GM19324 (cell line): Measurements from ENCODE around the gene UNC5C.

Source experiments
- ATAC-seq: cut with Tn5 transposase; IDR thresholded peaks from one replicate; pipeline ENCODE4 v1.9.1; 2021; ENCODE audit warnings: mild to moderate bottlenecking, moderate library complexity; ENCODE audit not compliant: unreplicated experiment, low FRiP score

Gene UNC5C

DNA sequence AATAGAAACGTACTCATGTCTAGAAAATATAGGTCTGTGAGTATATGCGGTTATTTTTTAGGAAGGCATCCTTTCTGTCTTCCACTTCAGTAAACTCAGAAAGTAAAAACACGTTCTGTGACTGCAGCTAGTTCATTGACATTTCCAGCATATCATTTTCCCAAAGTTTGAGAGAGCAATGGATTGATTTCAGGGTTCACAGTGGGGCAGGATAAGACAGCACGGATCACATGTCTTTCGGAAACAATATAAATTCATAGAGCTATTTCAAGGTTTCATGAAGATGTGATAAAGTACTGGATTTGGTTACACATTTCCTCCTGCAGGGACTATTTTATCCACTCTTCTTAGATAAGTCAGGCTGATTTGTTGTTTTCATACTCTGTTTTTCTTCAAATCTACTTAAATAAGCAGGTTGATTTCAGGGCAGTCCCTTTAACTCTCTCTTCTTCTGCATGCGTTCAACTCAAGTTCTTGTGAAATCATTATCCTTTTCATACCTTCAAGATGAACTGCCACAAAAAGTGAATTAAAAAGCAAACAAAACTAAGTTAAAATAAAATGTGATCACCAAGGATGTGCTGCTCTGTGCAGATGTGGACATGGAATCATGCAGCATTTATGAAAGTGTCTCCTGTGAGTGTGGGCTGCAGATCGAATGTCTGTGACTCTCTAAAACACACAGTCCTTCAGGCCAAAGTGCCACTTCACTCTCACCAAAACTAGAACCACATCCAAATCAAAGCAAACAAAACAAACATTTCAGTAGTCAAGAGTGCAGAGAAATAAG lies 187.7 kb downstream of the UNC5C start:
- ATAC-seq: no peak

DNA sequence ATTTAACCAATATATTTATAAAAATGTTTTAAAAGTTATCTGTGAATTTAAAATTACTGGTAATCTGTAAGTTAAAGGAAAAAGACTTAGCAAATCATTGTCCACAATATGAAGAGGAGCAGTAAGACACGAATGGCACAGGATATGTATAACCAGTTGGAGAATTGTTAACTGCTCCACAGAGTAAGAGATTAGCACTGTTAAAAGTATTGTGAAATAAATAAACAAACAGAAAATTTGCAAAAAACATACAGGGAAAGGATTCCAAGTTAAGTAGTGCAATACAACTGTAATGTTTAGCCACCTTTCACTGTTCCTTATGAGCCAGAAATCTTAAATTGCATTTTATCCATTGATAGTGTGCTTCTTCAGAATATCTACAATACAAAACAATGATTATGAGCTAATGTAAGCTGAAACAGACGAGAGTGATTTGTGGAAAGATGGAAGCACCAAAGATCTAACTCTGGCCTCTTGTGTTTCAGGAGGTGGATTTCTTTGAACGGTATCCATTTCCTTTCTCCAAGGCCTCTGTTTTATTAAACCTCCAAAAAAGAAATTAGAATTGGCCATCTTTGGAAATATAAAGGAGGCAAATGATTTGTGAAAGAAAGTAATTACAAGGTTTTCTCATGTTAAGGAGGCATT lies 188.4 kb downstream of the UNC5C start:
- no peak for ATAC-seq

DNA sequence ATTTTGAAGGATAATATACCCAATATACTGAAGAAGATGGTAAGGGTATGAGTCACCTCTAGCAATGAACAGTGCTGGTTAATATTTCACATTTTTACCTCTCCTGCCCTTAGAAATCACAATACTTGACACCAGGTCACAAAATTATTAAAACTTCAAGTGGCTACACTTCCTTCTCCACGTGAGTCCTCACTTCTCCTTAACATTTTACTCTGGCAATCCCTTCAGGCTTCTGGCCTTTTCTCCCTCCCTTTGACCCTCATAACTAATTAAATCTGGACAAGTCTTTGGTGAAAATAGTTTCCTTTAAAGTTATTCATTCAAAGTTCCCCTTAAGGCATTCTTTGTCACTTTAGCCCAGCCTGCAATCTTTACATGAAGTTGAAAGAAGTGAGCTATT lies 190.4 kb downstream of the UNC5C start:
- ATAC-seq: no peak

DNA sequence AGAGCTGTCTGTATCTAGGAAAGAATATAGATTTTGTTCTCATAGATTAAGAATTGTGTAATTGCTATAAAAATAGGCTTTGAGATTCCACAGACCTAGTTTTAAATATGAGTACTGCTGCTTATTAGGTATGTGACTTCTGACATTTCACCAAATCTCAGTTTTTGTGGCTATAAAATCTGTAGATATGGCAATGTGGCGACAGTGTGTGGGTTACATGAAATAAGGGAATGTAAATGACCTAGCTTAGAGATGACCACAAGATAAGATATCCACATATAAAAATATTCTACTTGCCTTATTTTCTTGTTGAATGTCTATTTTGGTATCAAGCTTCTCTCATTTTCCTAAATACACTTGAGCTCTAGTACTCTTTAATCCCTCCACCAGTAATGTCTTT lies 193.8 kb downstream of the UNC5C start:
- ATAC-seq: no peak

DNA sequence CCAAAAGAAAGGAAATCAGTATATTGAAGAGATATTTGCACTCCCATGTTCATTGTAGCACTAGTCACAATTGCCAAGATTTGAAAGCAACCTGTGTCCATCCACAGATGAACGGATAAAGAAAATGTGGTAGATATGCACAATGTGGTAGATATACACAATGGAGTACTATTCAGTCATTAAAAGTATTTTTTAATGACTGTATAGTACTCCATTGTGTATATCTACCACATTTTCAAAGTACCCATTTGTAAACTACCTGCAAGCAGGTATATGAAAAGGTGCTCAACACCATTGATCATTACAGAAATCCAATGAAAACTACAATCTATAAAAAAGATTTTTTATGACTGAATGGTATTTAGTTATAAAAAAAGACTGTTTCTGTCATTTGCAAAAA lies 200.4 kb downstream of the UNC5C start:
- no peak for ATAC-seq

DNA sequence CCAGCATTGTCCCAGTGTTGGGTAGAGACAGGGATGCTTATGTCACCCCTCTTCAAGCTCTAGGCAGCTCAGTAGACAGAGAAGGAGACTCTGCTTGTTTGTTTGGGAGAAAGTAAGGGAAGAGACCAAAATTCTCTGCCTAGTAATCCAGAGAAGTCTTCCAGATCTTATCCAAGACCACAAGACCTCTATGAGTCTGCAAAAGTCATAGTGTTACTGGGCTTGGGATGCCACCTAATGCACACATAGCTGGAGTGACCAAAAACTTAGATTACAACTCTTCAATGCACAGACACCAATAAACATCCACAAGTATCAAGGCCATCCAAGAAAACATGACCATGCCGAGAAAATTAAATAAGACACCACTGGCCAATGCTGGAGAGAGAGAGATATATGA lies 205.5 kb downstream of the UNC5C start:
- ATAC-seq: no peak

DNA sequence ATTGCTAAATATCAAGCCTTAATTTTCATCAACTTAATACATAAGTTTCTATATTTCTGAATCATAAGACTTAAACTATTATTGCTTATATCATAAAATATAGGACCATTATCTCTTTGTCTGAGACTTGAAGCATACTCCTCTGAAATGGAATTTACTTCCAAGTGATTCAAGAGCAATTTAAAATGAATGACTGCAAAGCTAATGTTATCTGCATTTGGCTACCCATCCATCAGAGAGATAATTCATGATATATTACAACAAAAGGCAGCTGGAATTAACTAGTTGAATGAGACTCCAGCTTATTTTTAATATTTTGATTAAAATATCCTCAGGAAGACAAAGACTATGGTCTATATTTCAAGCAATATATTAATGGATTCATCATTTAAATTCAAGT lies 208.6 kb downstream of the UNC5C start:
- ATAC-seq: no peak

DNA sequence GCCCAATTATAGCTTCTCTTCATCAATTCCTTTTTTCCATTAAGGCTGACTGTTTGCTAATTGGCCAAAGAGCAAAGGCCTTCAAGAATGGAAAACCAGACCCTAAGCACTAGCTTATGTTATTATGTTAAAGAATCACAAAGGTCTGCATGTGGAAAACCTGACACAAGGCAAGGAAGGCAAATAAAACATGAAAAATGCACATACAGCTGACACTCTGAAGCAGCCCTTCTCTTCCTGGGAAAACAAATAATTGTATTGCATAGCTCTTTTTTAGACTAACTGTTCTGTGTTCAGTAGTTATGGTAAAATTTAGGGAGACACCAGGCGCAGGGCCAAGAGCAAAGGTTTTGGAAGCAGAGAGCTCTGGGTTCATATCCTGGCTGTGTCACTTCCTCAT lies 223.1 kb downstream of the UNC5C start:
- no peak for ATAC-seq

DNA sequence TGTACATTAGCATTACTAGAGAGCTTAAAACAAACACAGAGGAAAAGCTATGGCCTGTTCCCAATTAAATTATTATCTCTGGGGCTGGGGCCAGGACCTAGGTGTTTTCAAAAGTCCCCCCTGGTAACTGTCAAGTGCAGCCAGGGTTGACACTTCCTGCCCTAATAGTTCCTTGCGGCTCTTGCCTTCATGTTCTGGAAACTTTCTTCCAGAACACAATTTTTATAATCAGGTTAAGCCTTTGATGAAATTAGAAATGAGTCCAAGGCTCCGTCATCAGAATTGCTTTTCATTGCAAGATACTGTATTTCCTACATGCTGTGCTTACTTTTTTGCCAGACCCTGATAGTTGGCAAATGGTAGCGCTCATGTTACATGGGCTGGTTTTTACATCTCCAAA lies 229.6 kb downstream of the UNC5C start:
- ATAC-seq: no peak

DNA sequence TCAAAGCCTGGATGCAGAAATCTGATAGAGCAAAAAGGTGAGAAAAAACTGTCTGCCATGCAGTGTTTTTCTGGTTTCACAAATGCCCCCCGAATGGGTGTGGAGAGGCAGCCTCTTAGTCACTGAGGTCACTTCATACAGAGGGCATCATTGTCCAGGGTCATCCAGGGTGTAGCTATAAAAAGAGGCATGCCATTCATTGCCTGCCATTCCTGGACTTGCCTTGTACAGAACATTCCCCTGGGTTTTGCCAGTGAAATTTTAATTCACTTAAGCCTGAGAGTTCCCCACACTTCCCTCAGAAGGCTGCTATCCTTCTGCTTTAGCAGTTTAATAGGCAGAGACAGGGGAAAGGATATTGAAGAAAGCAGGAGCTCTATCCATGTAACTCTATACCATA lies 230.3 kb downstream of the UNC5C start:
- ATAC-seq: no peak

DNA sequence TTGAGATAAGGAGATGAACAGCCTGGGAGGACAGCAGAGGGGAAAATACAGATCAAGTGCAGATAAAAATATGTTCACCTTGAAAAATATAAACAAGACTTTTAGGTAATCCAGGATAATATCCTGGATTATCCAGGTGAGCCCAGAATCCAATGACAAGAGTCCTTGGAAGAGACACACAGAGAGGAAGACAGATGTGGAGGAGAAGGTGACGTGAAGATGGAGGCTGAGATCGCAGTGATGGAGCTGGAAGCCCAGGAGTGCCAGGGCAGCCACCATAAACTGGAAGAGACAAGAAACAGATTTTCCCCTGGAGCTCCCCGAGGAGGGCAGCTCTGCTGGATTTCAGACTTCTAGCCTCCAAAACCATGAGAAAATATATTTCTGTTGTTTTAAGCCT lies 230.7 kb downstream of the UNC5C start:
- no peak for ATAC-seq

DNA sequence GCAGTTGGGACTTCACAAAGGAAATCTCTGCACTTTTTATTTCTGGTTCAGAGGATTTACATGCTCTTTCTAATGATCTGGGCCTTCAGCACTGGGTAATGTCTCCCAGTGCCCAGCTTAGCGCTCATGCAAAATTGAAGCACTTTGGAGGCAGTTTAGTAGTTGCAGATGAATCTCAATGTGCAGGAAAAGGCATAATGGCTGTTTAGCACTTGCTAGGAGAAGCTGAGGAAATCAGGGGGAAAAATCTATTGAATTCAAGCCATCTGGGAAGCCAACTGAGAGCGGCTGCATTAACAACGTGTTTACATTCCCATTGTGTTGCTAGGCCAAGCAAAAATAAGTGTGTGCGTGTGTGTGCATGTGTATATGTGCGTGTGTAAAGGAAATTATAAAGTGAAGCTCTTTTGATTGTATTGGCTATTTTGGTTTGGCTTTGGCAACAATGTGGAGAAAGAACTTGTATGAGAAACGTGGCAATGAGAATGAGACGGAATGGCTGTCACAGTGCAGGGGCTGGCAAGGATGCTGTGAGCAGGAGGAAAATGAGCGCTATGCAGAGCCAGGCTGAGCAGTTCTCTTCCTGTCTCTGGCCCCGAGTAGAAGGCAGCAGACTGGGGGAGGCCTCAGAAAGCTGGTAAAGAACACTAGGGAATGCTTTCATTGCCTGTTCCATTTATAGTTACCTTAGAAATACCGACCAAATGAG lies 231.5 kb downstream of the UNC5C start:
- no peak for ATAC-seq

DNA sequence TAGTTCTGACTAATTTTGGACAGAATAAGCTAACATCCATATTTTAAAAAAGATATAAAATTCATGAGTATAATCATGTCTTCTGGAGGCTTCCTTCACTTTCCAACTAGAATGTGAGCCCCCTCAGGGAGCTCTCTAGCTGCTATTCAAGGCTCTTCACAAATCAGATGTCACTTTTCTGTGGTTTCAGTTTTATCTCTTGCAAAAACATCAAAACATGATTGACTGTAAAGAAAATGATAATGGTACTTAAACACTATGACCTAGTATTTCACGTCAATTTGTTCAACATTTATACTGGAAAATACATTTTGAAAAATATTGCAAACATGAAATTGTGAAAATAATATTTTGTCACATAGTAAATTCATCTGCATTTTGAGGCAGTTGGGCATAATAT lies 234.2 kb downstream of the UNC5C start:
- no peak for ATAC-seq

DNA sequence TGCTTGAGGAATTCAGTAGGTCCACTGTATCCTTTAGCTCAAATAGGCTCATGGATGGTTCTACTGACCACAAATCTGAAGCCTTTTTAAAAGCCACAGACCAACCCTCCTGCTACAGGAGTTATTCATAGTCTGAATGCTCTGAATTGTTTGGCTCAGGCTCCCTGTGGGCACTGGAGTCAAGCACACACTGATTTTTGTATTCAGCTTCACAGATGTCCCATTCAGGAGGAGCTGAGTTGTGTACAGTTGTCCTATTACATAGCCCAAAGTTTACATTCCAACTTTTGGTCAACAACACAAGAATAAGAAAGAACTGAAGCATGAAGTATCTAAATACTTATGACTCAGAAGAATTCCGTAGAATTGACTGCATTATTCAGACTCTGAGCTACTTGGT lies 243.9 kb downstream of the UNC5C start:
- ATAC-seq: no peak

DNA sequence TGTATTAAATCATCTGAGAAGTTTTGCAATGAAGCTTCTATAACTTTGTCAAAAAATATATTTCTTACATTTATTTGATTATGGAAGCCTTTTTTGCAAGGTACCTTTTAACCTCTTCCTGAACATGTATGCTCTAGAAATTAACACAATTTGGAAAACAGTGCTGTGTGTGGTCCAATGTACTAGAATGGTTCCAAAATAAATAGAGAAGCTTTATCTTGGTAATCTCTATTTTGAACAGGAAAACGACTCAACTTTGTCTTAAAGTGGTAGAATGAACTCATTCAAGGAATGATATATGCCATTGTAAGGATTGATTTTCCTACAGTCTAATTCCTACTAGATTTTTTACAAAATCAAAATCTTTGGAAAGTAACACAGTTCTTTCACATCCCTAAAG lies 248.5 kb downstream of the UNC5C start:
- ATAC-seq: no peak

DNA sequence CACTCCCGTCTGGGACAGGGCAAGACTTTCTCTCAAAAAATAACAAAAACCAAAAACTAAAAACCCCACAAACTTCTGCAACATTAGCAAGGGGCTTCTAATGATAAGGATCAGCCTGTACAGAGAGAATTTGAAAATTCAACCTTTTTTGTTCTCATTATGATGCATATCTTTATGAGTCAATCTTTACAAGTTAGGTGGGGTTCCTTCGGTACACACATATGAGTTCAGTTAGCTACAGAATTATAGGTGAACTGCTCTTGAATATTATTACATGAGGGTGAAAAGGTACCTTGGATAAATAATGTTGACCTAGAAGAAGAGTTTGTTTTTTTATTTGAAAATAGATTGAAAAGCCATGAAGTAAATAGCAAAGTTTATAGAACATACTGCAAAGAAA lies 252.7 kb downstream of the UNC5C start:
- no peak for ATAC-seq

DNA sequence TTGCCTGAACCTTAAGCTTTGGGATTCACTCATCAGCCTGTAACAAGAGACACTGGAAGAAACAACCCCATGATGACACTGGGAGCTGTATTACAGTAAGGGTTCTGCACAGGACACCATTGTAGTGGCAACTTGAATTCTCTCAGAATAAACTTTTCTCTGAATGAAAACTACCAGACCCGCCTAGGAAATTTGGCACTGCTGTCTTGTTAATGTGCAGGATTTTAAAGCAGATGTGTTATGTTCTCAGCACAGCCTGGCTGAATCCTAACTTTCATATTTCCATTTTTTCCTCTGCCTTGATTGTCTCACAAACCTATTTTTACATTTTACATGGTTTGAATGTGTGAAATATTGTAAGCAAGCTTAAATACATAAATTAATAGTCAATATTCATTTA lies 253.6 kb downstream of the UNC5C start:
- ATAC-seq: no peak

DNA sequence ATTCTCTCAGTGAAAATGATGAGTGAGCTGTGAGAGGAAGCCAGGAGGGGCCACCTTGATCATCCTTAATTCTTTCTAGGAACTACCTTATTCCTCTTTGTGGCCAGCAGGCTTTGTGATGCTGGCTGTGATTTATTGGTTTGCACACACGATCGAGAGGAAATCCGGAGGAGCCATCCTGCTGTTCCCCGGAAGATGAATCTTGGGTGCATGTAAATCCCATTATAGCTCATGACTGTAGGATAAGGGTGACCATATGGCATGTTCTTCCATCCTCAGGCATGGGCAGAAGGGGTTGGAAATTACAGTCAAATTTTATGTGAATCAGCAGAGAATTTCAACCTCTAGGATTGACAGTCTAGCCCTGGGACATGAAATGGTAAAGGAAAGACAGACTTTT lies 254.5 kb downstream of the UNC5C start:
- ATAC-seq: no peak

DNA sequence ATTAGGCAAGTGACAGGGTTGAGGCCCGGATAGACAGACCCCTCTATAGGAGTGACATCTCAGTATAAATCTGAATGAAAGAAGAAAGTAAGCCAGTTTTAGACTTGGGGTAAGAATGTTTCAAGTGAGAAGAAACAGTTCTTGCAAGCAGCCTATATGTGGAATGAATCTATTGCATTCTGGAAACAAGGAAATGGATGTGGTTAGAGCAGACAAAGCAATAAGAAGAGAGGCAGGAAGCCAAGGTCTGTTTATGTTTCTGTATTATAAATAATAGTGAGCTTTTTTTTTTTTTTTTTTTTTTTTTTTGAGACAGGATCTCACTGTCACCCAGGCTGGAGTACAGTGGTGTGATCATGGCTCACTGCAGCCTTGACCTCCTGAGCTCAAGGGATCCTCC lies 255.8 kb downstream of the UNC5C start:
- ATAC-seq: no peak

DNA sequence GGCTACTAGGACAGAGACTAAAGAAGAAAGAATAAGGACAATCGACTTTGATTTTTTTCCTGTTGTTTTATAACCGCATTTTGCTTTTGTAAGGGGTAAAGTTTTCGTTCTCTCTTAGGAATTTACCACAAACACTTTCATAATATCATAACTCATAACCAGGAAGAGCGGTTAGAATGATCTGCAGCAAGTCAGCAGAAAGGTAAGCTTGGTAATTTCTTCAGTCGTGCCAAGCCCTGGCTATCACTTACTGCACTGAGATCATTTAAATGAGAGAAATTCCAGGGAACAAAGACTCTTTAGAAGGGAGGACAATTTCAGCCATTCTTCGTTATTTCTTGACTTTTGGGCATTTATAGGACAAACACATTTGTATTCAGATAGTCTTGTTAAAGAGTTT lies 258.1 kb downstream of the UNC5C start:
- no peak for ATAC-seq

DNA sequence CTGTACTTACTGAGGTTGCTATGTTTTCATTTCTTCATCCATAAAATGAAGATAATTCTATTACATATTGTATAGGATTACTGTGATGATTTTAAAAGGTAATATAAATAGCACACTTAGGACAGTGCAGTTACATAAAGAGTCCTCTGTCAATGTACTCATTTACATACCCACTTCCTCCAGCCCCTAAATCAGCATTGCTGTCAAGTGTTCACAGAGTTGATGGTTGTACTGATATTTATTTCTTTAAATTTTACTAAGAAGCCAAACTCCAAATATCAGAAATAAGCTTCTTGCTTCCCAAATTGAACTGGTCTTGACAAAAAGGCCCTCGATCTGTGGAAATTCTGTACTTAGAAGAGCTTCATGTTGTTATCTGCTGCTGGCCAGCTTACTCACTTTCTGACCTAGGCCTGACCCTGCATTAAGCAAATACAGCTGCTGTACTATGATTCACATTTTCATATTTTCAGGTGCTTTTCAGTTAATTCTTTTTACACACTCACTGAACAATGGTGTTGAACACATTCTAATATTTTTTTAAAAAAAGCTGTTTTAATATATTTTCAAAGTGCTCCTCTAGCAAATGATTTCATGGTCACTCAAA lies 259.6 kb downstream of the UNC5C start:
- ATAC-seq: peak; percentile 87
